HepG2 (cell line): ENCODE measurements around the gene LSS. TPM values are rescaled to one million over a fixed set of nuclear protein-coding genes. Genes with fewer than 3 reads are reported as not detected.

ENCODE experiments used
- ATAC-seq: fragments of 200-7000 bp; cut with Tn5 transposase; 3 replicates; pipeline ENCODE4 v1.9.1; 2020; ENCODE audit warnings: mild to moderate bottlenecking, moderate library complexity
- BruUV-seq: library from RNA; stranded (reverse); fragments of 400-500 nt; replicated peaks from 2 replicates; lab custom pipeline; 2021; lab: Mats Ljungman, UMichigan
- CTCF ChIA-PET: fragments of 300-600 bp; formaldehyde crosslinking; extraction: SDS; loops from one replicate; lab custom pipeline; 2021; ENCODE audit warnings: low total read pairs, inconsistent platforms, low intra/inter-chr PET ratio; lab: Yijun Ruan, JAX
- POLR2A ChIA-PET: fragments of 350-600 bp; sonication (Branson Sonifier 250); formaldehyde crosslinking; loops from one replicate; lab custom pipeline; 2020; ENCODE audit warnings: antibody characterized with exemption, inconsistent platforms; lab: Yijun Ruan, JAX
- DNase-seq: peaks from one replicate; pipeline ENCODE4 v3.0.0-alpha.2; 2015; ENCODE audit warnings: low spot score
- FAIRE-seq: peaks from 3 replicates; lab custom pipeline; 2011; peaks lifted over from hg19 to GRCh38; lab: Jason Lieb, UNC
- H2AFZ ChIP-seq: one replicate; pipeline ENCODE4 v1.6.1; 2011; ENCODE audit warnings: low read length, inconsistent platforms
- H3K27ac ChIP-seq: fragments of 300-600 bp; 3 replicates; pipeline ENCODE4 v1.8.0; 2011; ENCODE audit warnings: mixed run types, mild to moderate bottlenecking, mixed read lengths, low read length, inconsistent platforms; ENCODE audit not compliant: insufficient read depth; ENCODE audit errors: extremely low read length
- H3K27me3 ChIP-seq, 2 experiments: fragments of 200-600 bp in 1 of 2; 2 replicates in 1 of 2; 3 replicates in 1 of 2; pipeline versions ENCODE4 v1.6.0 to v1.8.0; 2011; ENCODE audit warnings: low read length in 2 of 2, mild to moderate bottlenecking in 2 of 2, moderate library complexity in 2 of 2, inconsistent platforms in 1 of 2; ENCODE audit not compliant: insufficient read depth in 2 of 2, control insufficient read depth in 1 of 2
- H3K36me3 ChIP-seq, 2 experiments: fragments of 200-600 bp in 1 of 2; replicated peaks in 1 of 2; 2 replicates in 1 of 2; 3 replicates in 1 of 2; pipeline versions ENCODE4 v1.5.1 to v1.8.0; 2011; ENCODE audit warnings: low read length in 2 of 2, inconsistent platforms in 1 of 2; ENCODE audit not compliant: insufficient read depth in 2 of 2, control insufficient read depth in 1 of 2
- H3K4me1 ChIP-seq: 2 replicates; pipeline ENCODE4 v1.5.1; 2012; ENCODE audit warnings: low read length, inconsistent platforms; ENCODE audit not compliant: insufficient read depth
- H3K4me2 ChIP-seq: 2 replicates; pipeline ENCODE4 v1.6.0; 2011; ENCODE audit warnings: low read depth, low read length, inconsistent platforms
- H3K4me3 ChIP-seq, 3 experiments: fragments of 200-600 bp in 1 of 3; sonication (generic), shearing (Covaris generic) in 1 of 3; replicated peaks in 1 of 3; 2 replicates each; pipeline ENCODE4 v1.5.1; 2011 to 2016; ENCODE audit warnings: low read length in 3 of 3, inconsistent platforms in 2 of 3, low read depth in 2 of 3, mild to moderate bottlenecking in 2 of 3, control low read depth in 1 of 3, mixed read lengths in 1 of 3; ENCODE audit not compliant: insufficient read depth in 1 of 3
- H3K79me2 ChIP-seq: one replicate; pipeline ENCODE4 v1.6.1; 2011; ENCODE audit warnings: low read length, inconsistent platforms; ENCODE audit not compliant: insufficient read depth
- H3K9ac ChIP-seq: 2 replicates; pipeline ENCODE4 v1.6.0; 2011; ENCODE audit warnings: mild to moderate bottlenecking, low read depth, low read length, inconsistent platforms; ENCODE audit not compliant: insufficient read depth
- H3K9me3 ChIP-seq: 2 replicates; pipeline ENCODE4 v1.5.1; 2012; ENCODE audit warnings: mild to moderate bottlenecking, low read length
- H4K20me1 ChIP-seq: 2 replicates; pipeline ENCODE4 v1.6.0; 2011; ENCODE audit warnings: inconsistent platforms, mild to moderate bottlenecking, low read length, moderate library complexity; ENCODE audit not compliant: insufficient read depth
- BORCS8-MEF2B ChIP-seq: sonication (generic); formaldehyde crosslinking; IDR thresholded peaks from 2 replicates; pipeline ENCODE4 v1.8.0; 2022; ENCODE audit warnings: mild to moderate bottlenecking, missing genetic modification reagents
- GLI4 ChIP-seq: sonication (generic); formaldehyde crosslinking; IDR thresholded peaks from 2 replicates; pipeline ENCODE4 v1.5.1; 2020; ENCODE audit warnings: missing genetic modification reagents, mild to moderate bottlenecking, moderate library complexity, borderline replicate concordance
- RBM39 ChIP-seq: fragments of 200-400 bp; formaldehyde crosslinking; IDR thresholded peaks from one replicate; pipeline ENCODE4 v1.6.1; 2018; ENCODE audit warnings: antibody characterized with exemption, mild to moderate bottlenecking, low read depth, low read length; ENCODE audit not compliant: poor library complexity, severe bottlenecking
- SPEN ChIP-seq: sonication (generic); formaldehyde crosslinking; IDR thresholded peaks from 2 replicates; pipeline ENCODE4 v1.5.1; 2020; ENCODE audit warnings: low read depth, mild to moderate bottlenecking, missing genetic modification reagents
- ZNF251 ChIP-seq: sonication (generic); formaldehyde crosslinking; IDR thresholded peaks from 2 replicates; pipeline ENCODE4 v1.9.0; 2021; ENCODE audit warnings: mild to moderate bottlenecking, missing genetic modification reagents
- ZNF577 ChIP-seq: sonication (generic); formaldehyde crosslinking; IDR thresholded peaks from 2 replicates; pipeline ENCODE4 v1.4.0; 2020; ENCODE audit warnings: mild to moderate bottlenecking, low read depth, missing genetic modification reagents, borderline replicate concordance
- WGBS: methylation state at CpG from one replicate; pipeline ENCODE4 v1.1.6; 2017; ENCODE audit warnings: low lambda C conversion rate; 5-methylcytosine and 5-hydroxymethylcytosine counted together
- in situ Hi-C: cut with HindIII; loops from 2 replicates; pipeline ENCODE4 v1.10.0; 2017; ENCODE audit warnings: low pct_unique_long_range_greater_than_20kb; ENCODE audit not compliant: extremely low pct_ligation_motif_present
- intact Hi-C: fragments of 100-400 bp; cut with micrococcal nuclease; formaldehyde crosslinking; loops from one replicate; pipeline ENCODE4 v1.10.0; 2022; ENCODE audit not compliant: unreplicated experiment
- polyA plus RNA-seq, 8 experiments: library from polyadenylated mRNA; depleted of rRNA in 3 of 8; stranded (reverse) in 7 of 8; unstranded in 1 of 8; fragments of >200 nt; fragmentation: Illumina TruSeq in 4 of 8; extraction: Trizol in 4 of 8; gene quantifications; 2 replicates each; pipeline versions ENCODE4 v1.2.1 to v1.2.3, GENCODE V29; 2011 to 2016; ENCODE audit warnings: low read depth in 4 of 8, missing spikeins in 1 of 8, mixed read lengths in 1 of 8; ENCODE audit not compliant: insufficient read depth in 1 of 8
- total RNA-seq, 5 experiments: library from RNA; depleted of rRNA; stranded (reverse); fragments of >200 nt; fragmentation: Illumina TruSeq; extraction: Trizol; gene quantifications; 2 replicates each; pipeline ENCODE4 v1.2.3, GENCODE V29; 2016; ENCODE audit warnings: low read depth in 1 of 5
- TF ChIP-seq, protein P1 (sequence below): sonication (generic); formaldehyde crosslinking; conservative IDR thresholded peaks from 2 replicates; pipeline ENCODE4 v1.4.0; 2020; ENCODE audit warnings: missing genetic modification reagents

The LSS gene
- total and polyA plus RNA-seq, 2 of the 13 experiments (the other 11 are each of a cell fraction or from before 2014, with no cell fraction given), result 72.6 to 113 TPM

- 0 out of 2 replicates have a peak, but pooled peaks have one; percentile 43 for TF ChIP-seq BORCS8-MEF2B (CRISPR knock-in tag)
- TF ChIP-seq RBM39, result no peak
- TF ChIP-seq, protein P1, sequence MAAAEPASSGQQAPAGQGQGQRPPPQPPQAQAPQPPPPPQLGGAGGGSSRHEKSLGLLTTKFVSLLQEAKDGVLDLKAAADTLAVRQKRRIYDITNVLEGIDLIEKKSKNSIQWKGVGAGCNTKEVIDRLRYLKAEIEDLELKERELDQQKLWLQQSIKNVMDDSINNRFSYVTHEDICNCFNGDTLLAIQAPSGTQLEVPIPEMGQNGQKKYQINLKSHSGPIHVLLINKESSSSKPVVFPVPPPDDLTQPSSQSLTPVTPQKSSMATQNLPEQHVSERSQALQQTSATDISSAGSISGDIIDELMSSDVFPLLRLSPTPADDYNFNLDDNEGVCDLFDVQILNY (CRISPR knock-in tag), result no peak
- TF ChIP-seq SPEN (CRISPR knock-in tag), result no peak
- TF ChIP-seq ZNF577 (CRISPR knock-in tag), result no peak
- TF ChIP-seq GLI4, result no peak
- no peak for TF ChIP-seq ZNF251
- H3K79me2 ChIP-seq, result no peaks in the 10 kb centered on the region
- in situ Hi-C loops, result no loop called here
- CTCF ChIA-PET, result no interaction called here
- no peak overlapping the region for H3K9ac ChIP-seq
- no peak for FAIRE-seq
- H3K9me3 ChIP-seq, result no peaks in the 10 kb centered on the region
- 99% methylated on average over 12 of the region's 20 CpGs for WGBS
- peaks cover 15% of the 10 kb centered on the region; the same call in 1 of the 2 replicates for H3K4me1 ChIP-seq
- 0 out of 2 replicates have a peak, but pooled peaks cover 2% of the 10 kb centered on the region for H4K20me1 ChIP-seq
- POLR2A ChIA-PET, result no interaction called here
- no peaks in the 10 kb centered on the region for H3K27me3 ChIP-seq
- ATAC-seq, result no peak
- no peak overlapping the region for H2AFZ ChIP-seq
- H3K4me2 ChIP-seq, result no peak overlapping the region
- intact Hi-C loops, result loop anchor here (10.0 kb wide), 1 partner anchor 221 kb away; no protein-coding TSS in a partner anchor
- no TSS peak for BruUV-seq
- H3K36me3 ChIP-seq, result peaks cover 26 to 88% of the 10 kb centered on the region in 2 experiments
- no peak for DNase-seq
- no peak overlapping the region for H3K4me3 ChIP-seq
- no peak overlapping the region for H3K27ac ChIP-seq
Observed at GRCh38 chr21:46195595-46196195, 32.9 kb downstream of the LSS start.
